ENCODE data around the gene GPRC5A.

GPRC5A gene

DNA sequence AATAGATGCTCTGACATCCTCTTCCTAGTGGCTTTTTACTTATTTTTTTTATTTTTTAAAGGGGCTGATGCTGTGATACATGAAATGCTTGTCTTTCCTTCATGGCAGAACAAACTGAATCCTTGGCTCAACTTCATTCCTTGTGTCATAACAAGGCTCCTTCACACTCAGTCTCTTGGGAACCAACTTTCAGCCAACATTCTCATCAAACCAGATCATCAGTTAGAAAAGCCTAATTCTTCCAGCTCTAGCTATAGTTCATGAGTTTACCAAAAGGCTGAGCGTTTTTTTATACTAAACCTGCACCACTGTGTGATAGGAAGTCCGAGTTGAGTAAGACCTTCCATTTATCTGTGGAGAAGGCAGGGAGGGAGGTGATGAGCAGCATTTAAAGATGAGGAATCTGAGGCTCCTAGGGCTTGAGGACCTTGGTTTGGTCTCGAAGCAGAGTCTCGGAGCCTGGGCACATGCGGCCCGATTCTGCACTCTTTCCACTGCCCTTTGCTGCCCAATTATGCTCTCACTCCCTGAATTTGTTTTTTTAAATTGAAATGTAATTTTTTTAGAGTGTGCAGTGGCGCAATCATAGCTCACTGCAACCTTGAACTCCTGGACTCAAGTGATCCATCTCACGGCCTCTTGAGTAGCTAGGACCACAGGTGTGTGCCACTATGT is 52.4 kb downstream of the GPRC5A start:
- no peak for DNase-seq

DNA sequence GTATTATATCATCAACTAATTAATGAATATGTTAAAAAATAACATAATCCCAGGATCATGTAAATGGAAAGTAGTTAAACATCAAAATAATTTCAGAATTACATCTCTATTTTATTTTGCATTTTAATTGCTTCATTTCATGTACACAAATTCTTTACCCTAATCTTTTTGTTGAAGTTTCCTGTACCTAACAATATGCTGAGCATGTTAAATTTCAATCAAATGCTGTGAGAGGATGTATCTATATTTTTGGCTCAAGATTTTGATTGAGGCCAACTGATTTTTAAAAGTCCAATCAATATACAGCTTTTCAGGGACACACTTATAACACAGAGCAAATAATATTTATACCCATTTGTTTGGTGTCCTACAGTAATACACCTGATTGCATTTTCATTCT is 54.2 kb downstream of the GPRC5A start:
- DNase-seq, result no peak

DNA sequence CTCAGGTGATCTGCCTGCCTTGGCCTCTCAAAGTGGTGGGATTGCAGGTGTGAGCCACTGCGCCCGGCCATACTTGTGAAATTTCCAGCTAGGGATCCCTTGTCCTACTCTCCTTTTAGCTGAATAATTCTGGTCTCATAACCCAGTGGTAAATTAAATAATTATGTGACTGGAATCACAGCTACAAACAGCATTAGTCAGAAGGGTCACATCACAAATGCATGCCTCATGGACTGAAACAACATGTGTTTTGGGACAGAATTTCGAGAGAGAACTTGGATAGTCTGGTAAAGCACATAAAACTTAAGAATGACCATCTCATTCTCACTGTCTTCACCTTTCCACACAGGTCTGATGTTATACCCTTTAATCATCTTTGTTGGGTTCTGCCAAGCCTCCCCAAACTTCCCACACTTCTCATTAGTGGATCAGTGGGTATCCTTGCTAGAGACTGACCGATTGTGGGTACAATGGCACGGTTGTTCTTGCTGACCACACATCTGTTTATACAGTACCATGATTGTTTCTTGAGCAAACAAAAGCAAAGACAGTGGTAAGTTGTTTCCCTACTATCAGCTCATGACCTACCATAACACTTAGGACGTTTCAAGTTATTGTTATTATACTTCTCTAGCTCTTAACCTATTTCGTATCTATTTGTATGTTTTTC is 55.5 kb downstream of the GPRC5A start:
- DNase-seq, result no peak

DNA sequence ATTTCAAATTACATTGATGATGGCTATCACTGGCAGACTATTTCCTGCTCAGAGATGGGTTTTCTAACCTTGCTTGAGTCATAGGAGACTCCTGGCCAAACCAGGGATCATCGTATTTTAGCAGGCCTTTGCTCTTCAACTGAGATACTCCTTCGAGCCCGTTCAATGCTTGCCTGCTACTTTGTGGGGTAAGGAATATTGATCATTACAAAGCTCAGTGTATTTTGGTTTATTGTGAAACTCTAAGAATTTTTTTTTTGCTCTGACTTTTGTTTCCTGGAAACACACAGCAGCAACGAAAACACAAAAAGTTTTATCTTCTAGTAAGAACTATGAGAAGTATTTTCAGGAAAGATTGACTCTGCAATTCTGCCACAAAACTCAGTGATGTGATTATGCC is 56.5 kb downstream of the GPRC5A start:
- no peak for DNase-seq

DNA sequence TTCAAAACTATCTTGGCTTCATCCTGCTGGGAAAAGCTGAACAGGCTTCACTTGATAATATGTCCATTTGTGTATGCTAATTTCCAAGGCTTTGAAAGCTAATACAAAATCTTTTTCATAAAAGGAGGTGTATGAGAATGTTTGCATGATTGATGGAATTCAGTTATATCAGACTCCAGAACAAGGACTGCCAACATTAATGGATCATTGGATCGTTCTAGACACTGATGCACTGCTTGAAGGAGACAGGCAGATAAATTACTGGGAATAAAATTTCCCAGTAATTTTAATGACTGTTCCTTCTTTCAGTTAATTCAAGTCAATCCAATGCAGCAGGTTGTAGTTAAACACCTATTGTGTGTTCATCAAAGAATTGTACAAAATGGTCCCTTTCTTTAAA is 60.1 kb downstream of the GPRC5A start:
- no peak for DNase-seq

DNA sequence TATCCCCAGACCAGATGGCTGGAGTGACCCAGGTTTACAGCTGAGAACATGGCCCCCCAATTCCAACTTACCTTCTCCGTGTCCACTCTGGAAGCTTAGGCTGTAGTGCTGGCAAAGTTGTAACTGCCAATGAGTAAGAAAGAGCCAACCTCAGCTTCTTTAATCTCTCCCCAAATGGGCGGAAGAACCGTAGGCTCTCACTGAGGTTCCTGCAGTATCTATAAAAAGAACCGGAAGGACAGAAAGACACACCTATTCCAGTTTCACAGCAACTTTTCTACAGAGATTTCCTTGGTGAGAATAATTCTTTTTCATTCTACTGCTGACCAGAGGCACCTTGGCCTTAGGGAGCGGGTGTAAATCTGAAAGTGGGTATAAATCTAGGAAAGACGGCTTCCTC is 60.7 kb downstream of the GPRC5A start, which contains the start of gene GPRC5D:
Gene GPRC5D (minus strand): TSS at position 135 of the 400 bp plus-strand sequence. CDS start 1,786 bp downstream, outside the sequence.
- no peak for DNase-seq

DNA sequence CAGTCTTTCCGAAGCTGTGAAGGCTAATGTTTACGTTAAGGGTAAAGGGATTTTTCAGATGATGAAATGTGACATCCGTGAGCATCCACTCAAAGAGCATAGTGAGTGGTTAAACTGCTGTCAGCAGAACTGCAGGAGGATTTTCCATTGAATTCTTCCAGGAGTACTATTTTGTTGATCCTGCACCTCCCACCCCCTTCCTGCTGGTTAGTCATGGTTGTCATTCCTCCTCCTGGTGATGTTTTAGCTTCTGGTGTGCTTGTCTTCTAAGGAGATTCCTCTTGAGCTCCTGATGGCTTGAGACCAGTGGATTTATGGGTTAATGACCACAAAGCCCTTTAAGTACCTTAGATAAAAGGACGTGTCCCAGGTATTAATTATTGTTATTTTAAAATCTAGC is 63.0 kb downstream of the GPRC5A start:
- no peak for DNase-seq

DNA sequence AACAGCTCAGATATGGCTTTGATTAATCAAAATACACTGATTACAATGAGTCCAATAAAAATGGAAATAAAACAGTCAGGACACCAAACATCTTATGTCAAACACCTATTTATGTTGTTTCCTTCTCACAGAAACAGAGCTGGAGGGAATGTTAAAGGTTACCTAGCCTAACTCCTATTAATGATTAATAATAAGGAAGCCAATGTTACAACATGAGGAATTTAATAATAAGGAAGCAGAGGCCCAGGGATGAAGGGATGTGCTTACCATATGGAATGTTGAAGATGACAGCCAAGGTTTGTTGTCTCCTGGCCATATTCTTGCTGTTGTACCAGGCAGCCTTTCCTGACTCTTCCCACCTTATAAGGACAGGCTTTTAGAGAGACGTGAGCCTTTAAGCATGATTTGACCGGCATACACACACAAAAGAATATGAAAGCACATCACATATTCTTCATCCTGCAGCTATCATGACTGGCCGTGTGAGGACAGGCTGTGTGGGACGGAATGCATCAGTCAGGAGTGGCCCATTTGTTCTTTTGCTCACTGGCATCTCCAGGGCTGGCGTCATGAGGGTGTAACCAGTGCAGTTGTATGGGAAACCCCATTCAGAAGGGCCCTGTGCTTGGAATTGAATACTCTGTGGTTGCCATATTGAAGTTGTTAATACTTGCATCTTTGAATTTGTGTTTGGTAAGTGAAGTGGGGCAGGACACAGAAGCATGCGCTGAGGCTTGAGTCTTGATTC is 63.7 kb downstream of the GPRC5A start:
- DNase-seq, result no peak

DNA sequence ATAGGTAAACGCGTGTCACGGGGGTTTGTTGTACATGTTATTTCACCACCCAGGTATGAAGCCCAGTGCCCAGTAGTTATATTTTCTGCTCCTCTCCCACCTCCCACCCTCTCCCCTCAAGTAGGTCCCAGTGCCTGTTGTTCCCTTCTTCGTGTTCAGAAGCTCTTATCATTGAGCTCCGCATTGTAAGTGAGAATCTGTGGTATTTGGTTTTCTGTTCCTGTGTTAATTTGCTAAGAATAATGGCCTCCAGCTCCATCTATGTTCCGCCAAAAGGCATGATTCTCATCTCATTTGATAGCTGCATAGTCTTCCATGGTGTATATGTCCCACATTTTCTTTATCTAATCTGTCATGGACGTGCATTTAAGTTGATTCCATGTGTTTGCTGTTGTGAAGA is 67.5 kb downstream of the GPRC5A start:
- DNase-seq, result no peak

DNA sequence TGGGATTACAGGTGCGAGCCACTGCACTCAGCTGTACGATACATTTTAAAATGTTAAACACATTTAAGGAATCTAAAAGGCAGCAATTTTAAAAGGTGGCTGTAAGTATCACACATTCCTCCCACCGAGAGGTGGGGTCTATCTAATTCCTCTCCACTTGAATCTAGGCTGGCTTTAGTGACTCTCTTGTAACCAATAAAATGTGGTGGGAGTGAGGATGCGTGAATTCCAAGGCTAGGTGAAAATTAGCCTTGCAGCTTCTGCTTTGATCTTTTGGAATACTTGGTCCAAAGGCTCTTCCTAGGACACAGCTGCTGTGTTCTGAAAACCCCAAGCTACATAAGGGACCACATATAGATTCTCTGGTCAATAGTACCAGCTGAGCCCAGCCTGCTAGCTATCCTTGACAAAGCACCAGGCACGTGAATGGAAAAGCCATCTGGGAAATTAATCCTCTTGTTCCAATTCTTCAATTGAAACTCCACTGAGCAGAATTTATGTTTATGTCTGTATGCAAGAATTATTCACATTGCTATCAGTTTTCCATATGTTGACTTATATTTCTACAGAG is 69.4 kb downstream of the GPRC5A start:
- no peak for DNase-seq

DNA sequence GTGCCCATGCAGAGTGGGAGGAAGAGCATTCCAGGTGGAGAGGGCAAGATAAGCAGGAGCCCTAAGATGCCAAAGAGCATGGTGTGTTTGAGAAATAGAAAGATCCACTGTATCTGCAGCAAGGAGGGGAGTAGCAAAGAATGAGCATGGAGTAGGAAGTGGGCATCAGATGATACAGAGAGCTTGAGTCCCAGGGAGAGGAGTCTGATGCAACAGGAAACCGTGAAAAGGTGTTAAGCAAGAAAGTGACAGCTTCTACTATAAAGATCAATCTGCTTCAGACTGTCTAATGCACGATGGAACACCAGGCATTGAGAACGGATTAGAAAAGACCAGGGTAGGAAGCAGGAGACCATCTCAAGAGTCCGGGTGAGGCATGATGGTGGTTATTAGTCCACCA is 72.9 kb downstream of the GPRC5A start:
- DNase-seq, result no peak

DNA sequence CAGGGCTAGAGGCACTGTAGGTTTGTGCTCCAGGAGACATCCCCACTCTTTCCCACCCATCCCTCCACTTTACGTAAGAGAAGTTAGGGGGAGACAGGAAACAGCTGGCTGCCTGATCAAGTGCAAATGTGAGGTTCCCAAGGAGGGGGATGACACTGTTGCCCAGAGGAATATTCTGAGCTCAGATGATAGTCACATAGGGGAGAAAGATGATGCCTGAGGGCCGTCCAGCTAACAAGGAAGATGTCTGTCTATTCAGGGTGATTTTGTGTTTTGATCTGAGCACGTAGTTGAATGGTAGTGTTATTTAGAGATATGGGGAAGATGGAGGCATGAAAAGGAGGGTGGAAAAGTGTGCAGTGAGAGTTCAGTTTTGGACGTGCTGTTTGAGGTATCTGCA is 74.5 kb downstream of the GPRC5A start:
- no peak for DNase-seq
